ENCODE data around the gene INVS.

DNA sequence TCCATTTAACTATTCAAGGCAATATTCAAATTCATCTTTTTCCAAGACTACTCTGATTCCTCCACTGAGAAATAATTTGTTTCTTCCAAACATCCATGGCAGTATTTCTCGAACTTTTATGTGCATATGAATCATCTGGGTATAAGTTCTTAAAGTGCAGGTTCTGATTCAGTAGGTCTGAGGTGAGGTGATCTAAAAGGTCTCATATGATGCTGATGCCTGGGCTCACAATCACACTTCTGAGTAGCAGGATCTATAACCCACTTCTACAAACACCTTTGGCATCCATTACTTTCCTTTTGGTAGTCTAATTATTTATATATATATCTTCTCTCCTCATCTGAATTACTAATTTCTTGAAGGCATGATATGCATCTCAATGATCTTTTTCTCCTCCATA is 7.4 kb upstream of the INVS start:
- TF ChIP-seq, protein P1, sequence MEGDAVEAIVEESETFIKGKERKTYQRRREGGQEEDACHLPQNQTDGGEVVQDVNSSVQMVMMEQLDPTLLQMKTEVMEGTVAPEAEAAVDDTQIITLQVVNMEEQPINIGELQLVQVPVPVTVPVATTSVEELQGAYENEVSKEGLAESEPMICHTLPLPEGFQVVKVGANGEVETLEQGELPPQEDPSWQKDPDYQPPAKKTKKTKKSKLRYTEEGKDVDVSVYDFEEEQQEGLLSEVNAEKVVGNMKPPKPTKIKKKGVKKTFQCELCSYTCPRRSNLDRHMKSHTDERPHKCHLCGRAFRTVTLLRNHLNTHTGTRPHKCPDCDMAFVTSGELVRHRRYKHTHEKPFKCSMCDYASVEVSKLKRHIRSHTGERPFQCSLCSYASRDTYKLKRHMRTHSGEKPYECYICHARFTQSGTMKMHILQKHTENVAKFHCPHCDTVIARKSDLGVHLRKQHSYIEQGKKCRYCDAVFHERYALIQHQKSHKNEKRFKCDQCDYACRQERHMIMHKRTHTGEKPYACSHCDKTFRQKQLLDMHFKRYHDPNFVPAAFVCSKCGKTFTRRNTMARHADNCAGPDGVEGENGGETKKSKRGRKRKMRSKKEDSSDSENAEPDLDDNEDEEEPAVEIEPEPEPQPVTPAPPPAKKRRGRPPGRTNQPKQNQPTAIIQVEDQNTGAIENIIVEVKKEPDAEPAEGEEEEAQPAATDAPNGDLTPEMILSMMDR (IDR thresholded peaks at IDR 0.05), result no peak
- no peak for TF ChIP-seq POLR2A (IDR thresholded peaks at IDR 0.05)
- no peak for TF ChIP-seq EP300 (IDR thresholded peaks at IDR 0.05; ENCODE audit: low read depth)
- no peak for TF ChIP-seq POLR2AphosphoS5 (IDR thresholded peaks at IDR 0.05)
